HG02678 (cell line): ENCODE measurements around the gene C4A.
"Not testable (repeated sequence)": the region's sequence is repeated elsewhere in the genome, so short reads cannot be mapped to it uniquely, and the experiment has no call there.

Experiments
- ATAC-seq: cut with Tn5 transposase; IDR thresholded peaks from one replicate; pipeline ENCODE4 v1.9.1; 2021; ENCODE audit warnings: mild to moderate bottlenecking, moderate library complexity; ENCODE audit not compliant: unreplicated experiment

The C4A gene

DNA sequence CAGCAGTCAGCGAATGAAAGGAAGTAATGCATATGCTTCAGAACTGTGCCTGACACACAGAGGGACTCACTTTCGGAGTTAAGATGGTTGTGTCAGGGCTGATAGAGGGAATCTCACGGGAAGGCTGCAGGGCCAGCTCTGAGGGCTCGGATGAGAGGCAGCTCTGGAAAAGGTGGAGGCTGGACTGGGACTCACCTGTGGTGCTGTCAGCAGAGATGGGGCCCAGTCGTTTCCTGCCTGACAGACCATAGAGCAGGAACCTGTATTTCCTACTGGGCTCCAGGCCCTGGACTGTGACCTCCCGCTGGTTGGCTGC, 65.6 kb downstream of the C4A start:
- ATAC-seq, result no peak

DNA sequence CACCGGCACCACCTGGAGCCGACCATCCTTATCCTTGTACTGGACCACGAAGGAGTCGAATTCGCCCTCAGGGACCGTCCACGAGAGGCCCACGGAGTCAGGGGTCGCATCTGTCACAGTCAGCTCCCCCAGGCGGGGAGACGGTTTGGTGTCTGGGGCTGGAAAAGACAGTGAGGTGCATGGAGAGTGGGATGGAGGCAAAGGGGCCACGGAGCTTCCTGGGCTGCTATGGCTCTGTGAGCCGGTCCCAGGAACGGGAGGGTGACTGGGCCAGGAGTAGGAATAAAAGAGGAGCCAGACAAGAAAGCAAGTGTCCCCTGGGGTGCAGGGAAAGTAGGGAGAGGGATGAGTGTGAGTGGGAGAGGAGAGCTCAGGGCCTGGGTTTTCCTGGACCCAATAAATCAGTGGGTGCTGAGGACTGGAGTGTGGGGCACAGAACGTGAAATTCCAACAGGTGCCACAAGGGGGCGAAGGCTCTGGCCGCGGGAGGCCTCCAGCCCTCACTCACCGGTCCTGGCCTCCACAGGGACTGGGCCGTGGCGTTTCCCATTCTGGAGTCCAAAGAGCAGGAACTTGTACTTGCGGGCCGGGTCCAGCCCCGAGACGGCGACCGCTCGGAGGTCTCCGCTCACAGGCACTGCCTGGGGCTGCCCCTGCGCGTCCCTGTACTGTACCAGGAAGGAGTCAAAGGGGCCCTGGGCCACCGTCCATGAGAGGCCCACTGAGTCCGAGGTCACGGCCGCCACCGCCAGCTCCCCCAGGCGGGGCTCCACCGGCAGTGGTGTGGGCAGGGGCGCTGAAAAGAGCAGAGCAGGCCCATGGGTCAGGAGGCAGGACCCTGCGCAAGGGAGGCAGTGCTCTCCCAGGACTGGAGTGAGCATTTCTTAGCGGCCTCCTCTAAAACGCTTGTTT, 66.3 kb downstream of the C4A start:
- no peak for ATAC-seq

DNA sequence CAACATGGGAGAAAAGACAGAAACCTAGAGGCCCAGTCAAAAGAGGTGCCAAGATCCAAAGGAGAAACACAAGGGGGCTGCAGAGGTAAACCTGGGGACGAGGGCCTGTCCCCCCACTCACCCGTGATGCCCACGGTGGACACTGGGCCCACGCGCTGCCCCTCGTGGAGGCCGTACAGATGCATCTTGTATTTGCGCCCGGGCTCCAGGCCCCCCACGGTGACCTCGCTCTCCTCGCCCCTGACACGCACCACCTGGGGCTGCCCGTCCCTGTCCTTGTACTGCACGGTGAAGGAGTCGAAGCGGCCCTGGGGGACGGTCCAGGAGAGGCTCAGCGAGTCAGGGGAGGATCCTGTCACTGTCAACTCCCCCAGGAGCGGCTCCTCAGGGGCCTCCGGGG, 67.3 kb downstream of the C4A start:
- ATAC-seq, result not testable (repeated sequence)

DNA sequence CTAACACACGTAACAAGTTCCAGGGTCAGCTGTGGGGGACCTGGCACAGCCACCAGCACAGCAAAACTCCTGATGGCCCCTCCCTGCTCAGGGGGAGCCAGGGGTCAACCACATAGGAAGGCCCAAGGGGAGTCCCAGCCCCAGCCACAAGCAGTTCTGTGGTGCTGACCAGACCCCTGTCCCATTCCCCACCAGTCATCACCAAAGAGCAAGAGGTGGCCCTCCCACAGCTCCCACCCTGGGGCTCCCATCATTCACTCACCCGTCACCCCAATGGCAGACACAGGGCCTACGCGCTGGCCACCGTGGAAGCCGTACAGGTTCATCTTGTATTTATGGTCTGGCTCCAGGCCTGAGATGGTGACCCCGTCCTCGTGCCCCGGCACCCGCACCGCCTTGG, 67.9 kb downstream of the C4A start:
- not testable (repeated sequence) for ATAC-seq

DNA sequence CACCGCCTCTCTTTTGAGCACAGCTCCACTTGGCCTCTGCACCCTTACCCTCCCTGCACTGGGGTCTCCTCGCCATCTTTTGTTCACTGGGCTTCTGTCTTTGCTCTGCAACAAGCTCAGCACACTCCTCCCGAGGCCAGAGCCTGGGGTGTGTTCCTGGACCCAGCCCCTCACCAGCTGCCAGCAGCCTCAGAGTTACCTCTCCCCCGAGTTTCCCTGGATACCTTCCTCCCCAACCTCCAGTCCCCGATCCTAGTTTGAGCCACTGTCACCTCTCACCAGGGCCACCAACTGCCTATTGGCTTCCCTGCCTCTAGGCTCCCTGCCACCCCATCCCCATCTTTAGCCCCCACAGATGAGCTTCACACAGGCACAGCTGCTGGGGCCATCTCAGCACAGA, 68.7 kb downstream of the C4A start:
- ATAC-seq, result no peak
